ENCODE measurements around the gene MMD2. TPM values are rescaled to one million over a fixed set of nuclear protein-coding genes. Genes with fewer than 3 reads are reported as not detected.
"Not testable (repeated sequence)": the region's sequence is repeated elsewhere in the genome, so short reads cannot be mapped to it uniquely, and the experiment has no call there.

The MMD2 gene
- total RNA-seq, 1 donor: not detected

GRCh38 chr7:4937411-4937810 lies 21.6 kb downstream of the MMD2 start:
- H3K4me3 ChIP-seq (ENCODE audit: low read length): no peak overlapping the region

GRCh38 chr7:4934419-4935025 lies 24.5 kb downstream of the MMD2 start:
- H3K27me3 ChIP-seq (ENCODE audit: insufficient read depth, low read length): no peaks in the 10 kb centered on the region
- H3K4me1 ChIP-seq (ENCODE audit: insufficient read depth, low read length): no peaks in the 10 kb centered on the region
- H3K9me3 ChIP-seq (ENCODE audit: low read depth, low read length): no peaks in the 10 kb centered on the region
- no peak overlapping the region for H3K4me3 ChIP-seq (ENCODE audit: low read length)

More at GRCh38 chr7:4937411-4937810, 21.6 kb downstream of the MMD2 start:
- H3K9me3 ChIP-seq (ENCODE audit: low read depth, low read length): no peaks in the 10 kb centered on the region
- H3K27me3 ChIP-seq (ENCODE audit: insufficient read depth, low read length): no peaks in the 10 kb centered on the region
- no peaks in the 10 kb centered on the region for H3K4me1 ChIP-seq (ENCODE audit: insufficient read depth, low read length)

GRCh38 chr7:4931943-4932342 lies 27.0 kb downstream of the MMD2 start:
- Histone ChIP-seq H3K27me3 (ENCODE audit: insufficient read depth, low read length) (no peaks in the 10 kb centered on the region), H3K9me3 (ENCODE audit: low read depth, low read length) (no peaks in the 10 kb centered on the region), H3K4me3 (ENCODE audit: low read length) (no peak overlapping the region), H3K4me1 (ENCODE audit: insufficient read depth, low read length) (no peaks in the 10 kb centered on the region)

GRCh38 chr7:4929005-4929404 lies 30.0 kb downstream of the MMD2 start:
- Histone ChIP-seq H3K4me1 (ENCODE audit: insufficient read depth, low read length) (no peaks in the 10 kb centered on the region), H3K9me3 (ENCODE audit: low read depth, low read length) (no peaks in the 10 kb centered on the region), H3K27me3 (ENCODE audit: insufficient read depth, low read length) (no peaks in the 10 kb centered on the region), H3K4me3 (ENCODE audit: low read length) (no peak overlapping the region)

GRCh38 chr7:4928445-4928844 lies 30.5 kb downstream of the MMD2 start:
- Histone ChIP-seq H3K27me3 (ENCODE audit: insufficient read depth, low read length) (no peaks in the 10 kb centered on the region), H3K4me1 (ENCODE audit: insufficient read depth, low read length) (no peaks in the 10 kb centered on the region), H3K9me3 (ENCODE audit: low read depth, low read length) (no peaks in the 10 kb centered on the region), H3K4me3 (ENCODE audit: low read length) (no peak overlapping the region)

- Histone ChIP-seq H3K4me3 (ENCODE audit: low read length) (no peak overlapping the region), H3K9me3 (ENCODE audit: low read depth, low read length) (no peaks in the 10 kb centered on the region), H3K27me3 (ENCODE audit: insufficient read depth, low read length) (no peaks in the 10 kb centered on the region), H3K4me1 (ENCODE audit: insufficient read depth, low read length) (no peaks in the 10 kb centered on the region)
Observed at GRCh38 chr7:4919969-4920766, 38.8 kb downstream of the MMD2 start.

- Histone ChIP-seq H3K4me1 (ENCODE audit: insufficient read depth, low read length) (no peaks in the 10 kb centered on the region), H3K9me3 (ENCODE audit: low read depth, low read length) (no peaks in the 10 kb centered on the region), H3K27me3 (ENCODE audit: insufficient read depth, low read length) (no peaks in the 10 kb centered on the region), H3K4me3 (ENCODE audit: low read length) (no peak overlapping the region)
Observed at GRCh38 chr7:4916113-4916512, 42.9 kb downstream of the MMD2 start.

GRCh38 chr7:4911111-4911828 lies 47.7 kb downstream of the MMD2 start:
- Histone ChIP-seq H3K4me1 (ENCODE audit: insufficient read depth, low read length) (no peaks in the 10 kb centered on the region), H3K9me3 (ENCODE audit: low read depth, low read length) (no peaks in the 10 kb centered on the region), H3K27me3 (ENCODE audit: insufficient read depth, low read length) (no peaks in the 10 kb centered on the region), H3K4me3 (ENCODE audit: low read length) (no peak overlapping the region)

GRCh38 chr7:4906682-4907081 lies 52.3 kb downstream of the MMD2 start:
- no peaks in the 10 kb centered on the region for H3K27me3 ChIP-seq (ENCODE audit: insufficient read depth, low read length)
- no peaks in the 10 kb centered on the region for H3K9me3 ChIP-seq (ENCODE audit: low read depth, low read length)
- H3K4me1 ChIP-seq (ENCODE audit: insufficient read depth, low read length): no peaks in the 10 kb centered on the region
- H3K4me3 ChIP-seq (ENCODE audit: low read length): no peak overlapping the region

GRCh38 chr7:4905171-4905570 lies 53.8 kb downstream of the MMD2 start:
- Histone ChIP-seq H3K4me1 (ENCODE audit: insufficient read depth, low read length) (no peaks in the 10 kb centered on the region), H3K27me3 (ENCODE audit: insufficient read depth, low read length) (no peaks in the 10 kb centered on the region), H3K4me3 (ENCODE audit: low read length) (no peak overlapping the region), H3K9me3 (ENCODE audit: low read depth, low read length) (no peaks in the 10 kb centered on the region)

GRCh38 chr7:4904346-4904745 lies 54.6 kb downstream of the MMD2 start:
- H3K9me3 ChIP-seq (ENCODE audit: low read depth, low read length): no peaks in the 10 kb centered on the region
- no peaks in the 10 kb centered on the region for H3K4me1 ChIP-seq (ENCODE audit: insufficient read depth, low read length)
- no peak overlapping the region for H3K4me3 ChIP-seq (ENCODE audit: low read length)
- no peaks in the 10 kb centered on the region for H3K27me3 ChIP-seq (ENCODE audit: insufficient read depth, low read length)

- Histone ChIP-seq H3K4me3 (ENCODE audit: low read length) (no peak overlapping the region), H3K9me3 (ENCODE audit: low read depth, low read length) (no peaks in the 10 kb centered on the region), H3K4me1 (ENCODE audit: insufficient read depth, low read length) (no peaks in the 10 kb centered on the region), H3K27me3 (ENCODE audit: insufficient read depth, low read length) (no peaks in the 10 kb centered on the region)
Observed at GRCh38 chr7:4895766-4896165, 63.2 kb downstream of the MMD2 start.

GRCh38 chr7:4894482-4894881 lies 64.5 kb downstream of the MMD2 start:
- Histone ChIP-seq H3K4me3 (ENCODE audit: low read length) (no peak overlapping the region), H3K27me3 (ENCODE audit: insufficient read depth, low read length) (no peaks in the 10 kb centered on the region), H3K9me3 (ENCODE audit: low read depth, low read length) (no peaks in the 10 kb centered on the region), H3K4me1 (ENCODE audit: insufficient read depth, low read length) (no peaks in the 10 kb centered on the region)

- no peak overlapping the region for H3K4me3 ChIP-seq (ENCODE audit: low read length)
- H3K27me3 ChIP-seq (ENCODE audit: insufficient read depth, low read length): no peaks in the 10 kb centered on the region
- H3K4me1 ChIP-seq (ENCODE audit: insufficient read depth, low read length): no peaks in the 10 kb centered on the region
- no peaks in the 10 kb centered on the region for H3K9me3 ChIP-seq (ENCODE audit: low read depth, low read length)
Observed at GRCh38 chr7:4893929-4894475, 65.0 kb downstream of the MMD2 start.

- H3K27me3 ChIP-seq (ENCODE audit: insufficient read depth, low read length); H3K4me1 ChIP-seq (ENCODE audit: insufficient read depth, low read length); H3K9me3 ChIP-seq (ENCODE audit: low read depth, low read length); H3K4me3 ChIP-seq (ENCODE audit: low read length): not testable (repeated sequence)
Observed at GRCh38 chr7:4893188-4893587, 65.8 kb downstream of the MMD2 start.

Data from mononuclear cell (primary cell).